IPS-NIHi11 (cell line): Measurements from ENCODE around the gene SAP30L.

Source experiments
- DNase-seq: peaks from one replicate; pipeline ENCODE4 v3.0.0; 2012; ENCODE audit warnings: mixed read lengths, low spot score

Gene SAP30L

DNA sequence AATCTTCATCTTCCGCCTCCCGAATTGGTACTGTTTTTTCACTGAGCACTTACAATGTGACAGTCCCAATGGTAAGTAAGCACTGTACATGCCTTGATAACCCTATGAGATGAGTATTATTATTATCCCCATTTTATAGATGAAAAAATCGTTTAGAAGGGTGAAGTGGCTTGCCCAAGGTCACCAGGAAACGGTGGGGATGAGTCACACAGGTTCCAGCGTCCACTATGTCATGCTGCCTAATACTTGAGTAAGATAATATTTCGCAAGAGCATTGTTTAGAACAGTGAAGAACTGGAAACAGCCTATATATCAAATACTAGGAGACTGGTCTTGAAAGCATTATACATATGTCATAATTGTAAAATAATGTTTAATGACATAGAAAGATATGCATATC is 19.4 kb downstream of the SAP30L start:
- DNase-seq: no peak

GRCh38 chr5:154466147-154466546 is 20.4 kb downstream of the SAP30L start:
- DNase-seq: no peak

DNA sequence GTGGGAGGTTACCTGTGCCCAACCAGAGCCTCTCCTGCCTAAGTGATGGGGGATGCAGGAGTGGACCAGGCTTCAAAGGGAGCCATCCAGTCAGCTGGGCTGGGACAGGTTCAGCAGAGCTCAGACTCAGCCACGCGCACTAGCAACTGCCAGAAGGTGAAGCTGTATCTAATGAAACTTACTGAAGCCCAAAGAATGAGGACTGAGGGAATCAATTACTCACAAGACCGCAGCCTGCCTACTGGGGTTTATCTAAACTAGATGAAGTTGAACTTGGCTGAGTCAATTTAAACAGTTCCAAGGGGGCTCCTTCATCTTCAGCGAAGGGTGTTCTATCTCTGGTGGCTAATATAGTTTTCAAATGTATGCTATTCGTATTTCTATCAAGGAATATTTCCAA is 20.9 kb downstream of the SAP30L start:
- DNase-seq: no peak

DNA sequence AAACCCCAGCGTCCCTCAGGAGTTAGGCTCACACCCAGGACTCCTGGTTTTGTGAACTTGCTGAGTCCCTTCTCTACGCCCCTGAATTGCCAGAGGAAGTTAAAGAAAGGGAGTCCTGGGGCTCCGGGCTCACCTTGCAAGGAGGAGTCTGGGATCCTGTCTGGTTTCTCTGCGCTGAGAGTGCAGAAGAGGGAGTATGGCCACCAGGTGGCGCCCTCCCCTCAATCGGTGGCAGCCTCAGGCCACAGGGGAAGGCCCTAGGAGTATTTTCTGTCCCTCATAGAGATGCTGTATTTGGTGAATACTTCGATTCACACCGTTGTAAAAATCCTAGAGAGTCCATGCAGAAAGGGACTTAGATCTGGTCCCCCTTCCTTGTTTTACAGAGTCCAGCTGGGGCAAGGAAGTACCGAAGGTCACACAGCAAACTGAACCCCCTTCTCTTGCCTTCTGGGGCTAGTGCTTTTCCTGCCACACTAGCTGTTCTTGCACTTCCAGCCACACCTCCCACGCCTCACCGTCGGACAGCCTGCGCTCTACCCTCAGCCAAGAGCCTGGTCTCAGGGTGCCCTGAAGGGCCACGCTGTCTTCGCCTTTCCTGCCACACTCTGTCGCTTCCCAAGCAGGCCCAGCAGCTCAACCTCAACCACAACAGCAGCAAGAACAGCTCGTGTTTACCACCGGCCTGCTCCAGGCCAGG is 22.0 kb downstream of the SAP30L start:
- peak; percentile 91 for DNase-seq

GRCh38 chr5:154470137-154470536 is 24.3 kb downstream of the SAP30L start:
- DNase-seq: no peak

- no peak for DNase-seq
Observed at GRCh38 chr5:154470947-154471870, 25.4 kb downstream of the SAP30L start.

DNA sequence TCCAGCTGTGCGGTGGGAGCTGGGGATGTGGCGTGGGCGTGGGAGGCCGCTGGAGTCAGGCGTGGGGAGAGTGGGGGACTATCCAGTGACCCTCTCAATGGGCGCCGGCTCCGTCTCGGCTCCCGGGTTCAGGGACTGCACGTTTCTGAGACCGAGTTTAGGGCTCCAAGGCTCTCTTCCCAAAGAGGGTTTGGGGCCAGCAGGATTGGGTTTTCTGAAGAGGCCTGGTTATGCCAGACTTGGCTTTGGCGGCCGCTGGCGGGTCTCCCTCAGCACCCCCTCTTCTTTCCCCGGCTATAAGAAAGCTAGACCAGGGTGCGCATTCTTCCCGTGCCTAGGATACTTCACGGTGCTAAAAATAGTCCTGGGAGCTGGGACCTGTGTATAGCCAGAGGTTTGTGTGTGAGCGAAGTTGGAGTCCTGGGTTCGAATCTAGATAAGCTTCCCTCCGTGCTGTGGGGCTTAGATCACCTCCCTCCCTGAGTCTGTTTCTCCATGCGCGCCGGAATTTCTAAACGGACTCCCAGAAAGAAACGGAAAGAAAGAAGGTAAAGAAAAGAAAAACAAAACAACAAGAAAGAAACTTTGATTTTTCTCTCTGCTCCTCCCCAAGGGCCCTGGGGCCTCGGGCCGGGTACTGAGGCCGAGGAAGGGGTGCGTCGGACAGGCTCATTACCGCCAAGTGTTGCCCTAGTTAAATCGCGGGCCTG is 27.2 kb downstream of the SAP30L start:
- DNase-seq: no peak

DNA sequence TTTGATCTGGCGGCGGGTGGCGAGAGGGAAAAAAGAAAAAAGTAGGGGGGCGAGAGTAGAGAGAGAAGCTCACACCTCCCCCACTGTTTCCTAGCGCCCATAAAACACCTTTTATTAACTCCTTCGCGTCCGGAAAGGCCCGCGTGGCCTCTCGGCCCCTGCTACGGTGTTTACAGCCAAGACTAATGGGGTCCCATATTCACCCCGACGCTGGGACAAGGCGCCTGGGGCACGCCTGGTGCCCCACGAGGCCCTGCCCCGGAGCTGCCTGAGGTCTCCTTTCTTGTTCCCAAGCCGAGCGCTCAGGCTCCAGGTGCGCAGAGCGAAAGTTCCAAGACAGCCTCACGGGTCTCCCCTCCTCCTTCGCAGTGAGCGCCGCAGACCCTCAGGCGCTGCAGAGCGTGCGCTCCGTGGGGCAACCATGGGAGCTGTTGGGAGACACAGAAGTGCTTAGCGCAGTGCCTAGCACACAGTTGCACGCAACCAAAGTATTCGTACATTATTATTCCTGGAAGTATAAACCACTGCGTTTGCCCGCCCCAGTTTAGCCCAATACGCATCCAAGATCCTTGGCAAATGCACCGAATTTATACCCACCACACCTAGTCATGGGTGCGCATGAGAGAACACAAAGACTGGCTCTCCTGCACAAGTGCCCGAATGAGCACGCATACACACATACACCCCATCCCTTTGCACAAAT is 27.9 kb downstream of the SAP30L start:
- DNase-seq: peak; percentile 35

DNA sequence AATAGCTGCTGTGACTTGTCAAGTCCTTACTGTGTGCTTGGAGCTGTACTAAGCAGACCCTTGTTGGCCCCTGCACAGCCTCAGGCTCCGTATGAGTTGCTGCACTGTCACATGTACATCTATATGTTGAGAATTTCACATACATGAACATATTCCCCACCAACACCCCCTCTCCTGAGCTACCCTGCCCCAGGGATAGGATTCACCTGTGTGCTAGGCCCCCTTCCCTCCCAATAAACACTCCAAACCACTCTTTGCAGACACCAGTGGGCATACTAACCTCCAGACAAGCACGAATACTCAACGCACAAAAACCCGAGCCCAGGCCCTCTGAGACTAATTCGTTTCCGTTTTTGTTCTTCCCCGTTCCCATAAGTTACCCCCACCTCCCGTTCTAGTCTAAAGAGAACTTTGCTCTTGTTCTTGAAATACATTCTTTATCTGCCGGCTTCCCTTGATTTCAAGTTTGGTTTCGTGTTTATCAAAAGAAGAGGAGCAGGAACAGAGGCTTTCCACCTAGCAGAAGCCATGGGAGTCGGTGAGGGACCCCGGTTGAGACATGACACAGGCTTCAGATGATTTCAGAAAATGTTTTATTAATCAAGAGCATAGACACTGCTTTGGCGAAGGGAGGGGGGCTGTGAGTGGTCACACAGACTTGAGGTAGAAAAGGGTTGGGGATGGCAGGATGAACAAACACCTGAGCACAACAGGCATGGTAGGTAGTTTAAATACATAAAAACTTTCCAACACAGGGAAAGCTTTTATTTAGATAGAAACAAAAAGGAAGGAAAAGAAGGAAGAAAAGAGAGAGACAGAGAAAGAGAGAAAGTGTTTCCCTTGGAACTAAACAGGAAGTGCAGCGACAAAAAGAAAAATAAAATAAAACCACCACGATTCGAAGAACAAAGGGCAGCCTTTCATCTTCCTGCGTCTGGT is 28.9 kb downstream of the SAP30L start:
- DNase-seq: no peak

DNA sequence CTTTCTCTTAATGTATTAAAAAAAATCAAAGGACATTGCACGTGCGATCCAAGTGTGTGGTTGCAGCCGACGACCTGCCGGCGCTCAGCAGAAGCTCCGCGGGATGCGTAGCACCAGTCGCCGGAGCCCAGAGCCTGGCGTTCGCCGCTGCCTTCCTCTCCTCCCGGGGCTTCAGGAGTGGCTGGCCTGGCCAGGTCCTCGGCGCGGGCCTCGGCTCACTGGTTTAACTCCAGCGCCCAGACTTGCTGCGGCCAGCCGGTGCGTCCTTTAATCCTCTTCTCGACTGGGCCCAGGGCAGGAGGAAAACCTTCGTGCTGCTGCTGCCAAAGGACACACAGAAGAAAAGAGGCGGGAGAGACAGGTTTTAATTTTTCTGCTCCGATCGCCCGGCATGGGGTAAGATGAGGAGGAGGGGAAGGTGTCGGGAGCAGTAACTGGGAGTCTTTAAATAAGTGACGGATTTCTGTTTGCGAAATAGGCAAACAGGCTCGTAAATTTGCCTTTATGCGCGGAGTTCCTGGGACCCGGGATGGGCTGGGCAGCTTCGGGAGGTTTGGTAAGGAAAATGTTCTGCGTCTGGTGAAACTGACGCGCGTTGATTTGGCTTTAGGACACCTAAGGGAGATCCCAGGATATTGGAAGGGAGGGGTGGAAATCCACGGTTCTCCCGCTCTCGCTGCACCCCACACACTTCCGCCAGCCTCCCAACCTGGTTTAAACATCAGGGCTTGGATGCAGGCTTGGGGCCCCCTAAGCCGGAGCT is 30.0 kb downstream of the SAP30L start:
- no peak for DNase-seq

DNA sequence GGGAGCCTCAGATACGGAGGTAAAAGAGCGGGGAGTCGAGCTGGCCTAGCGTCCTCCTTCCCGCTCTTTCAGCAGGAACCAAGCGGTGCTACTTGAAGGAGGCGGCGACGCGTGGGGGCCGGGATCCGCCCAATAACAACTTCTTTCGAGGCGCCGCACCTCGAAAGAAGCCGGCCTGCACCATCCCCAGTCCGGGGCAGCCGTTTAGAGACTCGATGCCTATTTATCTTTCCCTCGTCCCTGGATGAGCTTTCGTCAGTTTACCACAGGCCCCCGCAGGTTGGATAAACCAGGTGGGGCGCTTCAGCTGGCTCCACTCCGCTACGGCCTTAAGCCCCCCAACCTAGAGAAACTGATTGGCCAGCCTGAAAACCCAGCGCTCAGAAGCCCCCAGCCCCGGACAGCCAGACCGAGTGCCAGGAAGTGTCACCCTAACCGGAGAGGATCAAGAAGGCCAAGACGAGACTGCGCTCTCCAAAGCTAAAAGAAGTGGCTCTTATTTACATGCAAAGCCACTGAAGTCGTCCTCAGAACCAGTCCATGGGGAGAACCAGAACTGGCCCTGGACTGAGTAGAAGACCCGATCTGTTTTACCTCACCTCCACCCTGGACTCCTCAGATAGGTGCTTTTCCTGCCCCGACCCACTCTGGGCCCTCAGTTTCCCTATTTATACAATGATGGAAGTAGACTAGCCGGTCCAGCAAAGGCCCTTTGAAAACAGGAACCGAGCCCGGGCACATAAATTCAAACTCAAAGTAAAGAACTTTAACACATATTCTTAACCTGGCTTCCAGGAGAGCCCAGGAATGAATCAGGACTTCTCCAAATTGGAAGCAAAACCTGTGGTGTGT is 30.8 kb downstream of the SAP30L start:
- DNase-seq: peak; percentile 49

DNA sequence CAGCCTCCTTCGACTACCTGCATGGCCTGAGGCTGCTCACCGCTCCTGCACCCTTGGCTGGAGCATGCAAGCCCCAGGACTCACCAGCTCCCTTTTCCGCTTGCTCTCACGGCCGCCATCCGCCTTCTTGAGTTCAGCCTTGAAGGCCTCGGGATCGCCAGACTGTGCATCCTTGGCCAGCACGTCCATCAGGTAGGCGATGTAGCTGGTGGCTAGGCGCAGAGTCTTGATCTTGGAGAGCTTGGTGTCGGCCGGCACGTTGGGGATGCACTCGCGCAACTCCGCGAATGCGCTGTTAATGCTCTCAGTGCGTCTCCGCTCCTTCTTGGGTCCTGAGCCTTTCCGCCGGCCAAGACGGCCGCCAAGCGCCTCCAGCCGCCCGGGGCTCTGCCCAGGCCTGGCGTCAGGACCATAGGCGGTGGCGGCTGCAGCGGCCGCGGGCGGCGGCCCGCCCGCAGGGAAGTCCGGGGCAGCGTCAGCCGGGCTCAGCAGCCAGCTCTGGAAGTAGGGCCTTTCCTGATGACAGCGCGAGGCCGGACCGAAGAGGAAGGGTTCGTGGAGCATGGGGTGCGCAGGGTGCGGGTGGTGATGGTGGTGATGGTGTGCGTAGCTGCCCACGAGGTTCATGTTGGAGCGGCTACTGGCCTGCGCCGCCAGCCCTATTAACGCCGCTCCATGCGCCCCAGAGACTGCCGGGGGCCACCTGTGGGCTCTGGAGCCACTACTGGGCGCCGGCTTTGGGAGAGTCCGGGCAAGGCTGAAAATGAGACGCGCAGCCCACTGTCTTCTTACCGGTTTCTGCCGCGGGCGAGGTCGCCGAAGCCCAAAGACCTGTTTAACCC is 31.8 kb downstream of the SAP30L start:
- DNase-seq: no peak

GRCh38 chr5:154478224-154478565 is 32.4 kb downstream of the SAP30L start, which contains the start of gene HAND1:
HAND1 (minus strand) TSS chr5:154478227; CDS start chr5:154478008, 219 bp downstream.
- peak; percentile 88 for DNase-seq

DNA sequence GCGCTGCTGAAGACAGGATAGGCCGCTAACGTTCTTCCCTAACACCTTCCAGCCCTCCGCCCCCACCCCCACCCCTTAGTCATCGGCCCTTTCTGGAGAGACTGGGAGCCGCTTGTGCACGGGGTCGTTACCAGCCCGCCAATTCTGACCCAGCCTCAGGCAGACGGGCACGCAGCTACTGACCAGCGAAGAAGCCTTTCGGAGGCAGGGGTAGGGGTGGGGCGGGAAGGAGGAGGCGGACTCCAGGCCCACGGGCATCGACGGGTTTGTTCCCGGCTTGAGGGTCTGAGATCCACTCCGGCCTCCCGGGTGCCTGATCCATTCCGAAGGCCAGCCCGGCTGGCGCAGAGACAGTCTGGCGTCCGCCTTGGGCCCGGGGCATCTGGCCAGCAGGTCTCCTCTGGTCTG is 33.0 kb downstream of the SAP30L start:
- no peak for DNase-seq

GRCh38 chr5:154479160-154479943 is 33.6 kb downstream of the SAP30L start:
- DNase-seq: no peak

DNA sequence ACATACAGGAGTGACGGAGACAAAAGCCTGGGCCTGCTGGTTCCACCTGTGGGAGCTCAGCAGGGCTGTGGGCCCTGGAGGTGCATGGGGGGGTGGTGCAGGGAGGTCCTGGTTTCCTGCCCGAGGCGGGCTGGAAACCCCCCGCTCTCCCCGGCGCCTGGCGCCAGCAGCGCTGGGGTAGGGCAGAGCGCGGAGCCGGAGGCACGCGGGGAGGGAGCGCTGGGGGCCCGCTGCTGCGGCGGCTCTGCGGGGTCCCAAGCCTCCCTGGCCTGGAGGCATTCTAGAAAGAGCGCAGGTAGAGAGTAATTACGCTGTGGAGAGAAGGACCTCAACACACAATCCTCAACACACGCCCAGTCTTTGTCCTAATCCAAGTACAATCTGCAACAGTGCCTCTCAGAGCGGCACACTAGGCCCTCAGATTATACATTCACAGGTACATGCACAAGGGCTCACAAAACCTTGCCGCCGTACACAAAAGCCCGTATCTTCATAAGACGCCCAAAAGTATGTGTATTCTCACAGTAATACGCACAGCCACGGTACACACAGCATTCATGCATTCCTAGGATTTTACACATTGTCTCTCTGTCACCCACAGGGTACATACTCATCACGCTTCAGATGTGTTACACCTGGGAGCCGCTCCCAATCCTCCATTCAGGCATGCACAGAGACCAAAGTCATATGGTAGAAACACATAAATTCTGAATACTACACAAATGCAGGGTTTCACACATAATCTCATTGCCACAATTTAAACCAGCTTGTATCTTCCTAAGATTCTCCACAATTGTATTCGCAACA is 34.4 kb downstream of the SAP30L start:
- no peak for DNase-seq

- no peak for DNase-seq
Observed at GRCh38 chr5:154480847-154481246, 35.0 kb downstream of the SAP30L start.
